NCI-H748 (cell line): ENCODE results near the gene RASD2.

Source experiments
- DNase-seq: peaks from one replicate; lab custom pipeline; 2025; ENCODE audit not compliant: unreplicated experiment; lab: John Stamatoyannopoulos, UW

RASD2 gene

GRCh38 chr22:35601013-35601580, 60.5 kb downstream of the RASD2 start:
- DNase-seq: no peak

- no peak for DNase-seq
Measured at GRCh38 chr22:35601743-35602615, 61.3 kb downstream of the RASD2 start.
